SK-N-SH treated with all-trans-retinoic acid at 6 μM for 48 hours (cell line): ENCODE data around the gene MGLL.

Source experiments
- ATAC-seq: fragments of 200-7000 bp; cut with Tn5 transposase; 3 replicates; pipeline ENCODE4 v1.9.1; 2020; ENCODE audit warnings: mild to moderate bottlenecking, moderate library complexity
- ARNTL ChIP-seq: fragments of 450-650 bp; formaldehyde crosslinking; IDR thresholded peaks from 2 replicates; pipeline ENCODE4 v1.5.0; 2020; ENCODE audit warnings: low read depth, mild to moderate bottlenecking, moderate library complexity, borderline replicate concordance
- ESRRG ChIP-seq: fragments of 250-450 bp; sonication (Bioruptor Pico); IDR thresholded peaks from 2 replicates; pipeline ENCODE4 v1.6.1; 2021; ENCODE audit warnings: mild to moderate bottlenecking
- GLIS3 ChIP-seq: fragments of 250-450 bp; sonication (Bioruptor Pico); IDR thresholded peaks from 2 replicates; pipeline ENCODE4 v1.5.0; 2020; ENCODE audit warnings: mild to moderate bottlenecking, moderate library complexity
- ISL1 ChIP-seq: fragments of 250-450 bp; sonication (Bioruptor Pico); IDR thresholded peaks from 2 replicates; pipeline ENCODE4 v2.1.2; 2022; ENCODE audit warnings: mild to moderate bottlenecking, moderate library complexity
- OSR1 ChIP-seq: fragments of 250-450 bp; sonication (Bioruptor Pico); IDR thresholded peaks from 2 replicates; pipeline ENCODE4 v1.8.0; 2022; ENCODE audit warnings: moderate library complexity, mild to moderate bottlenecking, inconsistent platforms
- PPARA ChIP-seq: fragments of 250-450 bp; sonication (Bioruptor Pico); IDR thresholded peaks from 2 replicates; pipeline ENCODE4 v1.5.0; 2020; ENCODE audit warnings: mild to moderate bottlenecking, borderline replicate concordance
- RARB ChIP-seq: fragments of 250-450 bp; sonication (Bioruptor Pico); IDR thresholded peaks from 2 replicates; pipeline ENCODE4 v1.8.0; 2021; ENCODE audit warnings: mild to moderate bottlenecking, moderate library complexity
- SNAI2 ChIP-seq: fragments of 250-450 bp; sonication (Bioruptor Pico); IDR thresholded peaks from 2 replicates; pipeline ENCODE4 v1.5.0; 2020; ENCODE audit warnings: mild to moderate bottlenecking, moderate library complexity
- TCF4 ChIP-seq: fragments of 250-450 bp; sonication (Bioruptor Pico); IDR thresholded peaks from 2 replicates; pipeline ENCODE4 v1.8.0; 2021; ENCODE audit warnings: mild to moderate bottlenecking, moderate library complexity, borderline replicate concordance
- TOX ChIP-seq: fragments of 250-450 bp; sonication (Bioruptor Pico); IDR thresholded peaks from 2 replicates; pipeline ENCODE4 v1.8.0; 2021; ENCODE audit warnings: mild to moderate bottlenecking, moderate library complexity, borderline replicate concordance
- ZC3H10 ChIP-seq: fragments of 250-450 bp; sonication (Bioruptor Pico); IDR thresholded peaks from 2 replicates; pipeline ENCODE4 v1.5.1; 2021; ENCODE audit warnings: mild to moderate bottlenecking, moderate library complexity
- ZFP3 ChIP-seq: fragments of 250-450 bp; sonication (Bioruptor Pico); IDR thresholded peaks from 2 replicates; pipeline ENCODE4 v1.5.0; 2020; ENCODE audit warnings: mild to moderate bottlenecking, moderate library complexity
- ZNF565 ChIP-seq: fragments of 450-650 bp; formaldehyde crosslinking; conservative IDR thresholded peaks from 2 replicates; pipeline ENCODE4 v1.5.0; 2020; ENCODE audit warnings: low read depth, mild to moderate bottlenecking, moderate library complexity
- ZNF8 ChIP-seq: fragments of 450-650 bp; formaldehyde crosslinking; IDR thresholded peaks from 2 replicates; pipeline ENCODE4 v1.5.0; 2020; ENCODE audit warnings: mild to moderate bottlenecking, moderate library complexity
- TF ChIP-seq, protein P1 (sequence below): fragments of 250-450 bp; sonication (Bioruptor Pico); IDR thresholded peaks from 2 replicates; pipeline ENCODE4 v1.8.0; 2020; ENCODE audit warnings: mild to moderate bottlenecking, moderate library complexity, borderline replicate concordance
- TF ChIP-seq, protein P2 (sequence below): fragments of 250-450 bp; sonication (Bioruptor Pico); IDR thresholded peaks from 2 replicates; pipeline ENCODE4 v1.5.1; 2021; ENCODE audit warnings: mild to moderate bottlenecking, moderate library complexity
- TF ChIP-seq, protein P3 (sequence below): fragments of 250-450 bp; sonication (Bioruptor Pico); IDR thresholded peaks from 2 replicates; pipeline ENCODE4 v1.5.0; 2020; ENCODE audit warnings: mild to moderate bottlenecking, moderate library complexity
- TF ChIP-seq, protein P4 (sequence below): fragments of 250-450 bp; sonication (Bioruptor Pico); IDR thresholded peaks from 2 replicates; pipeline ENCODE4 v1.8.0; 2021; ENCODE audit warnings: low read depth, mild to moderate bottlenecking, moderate library complexity, borderline replicate concordance
- TF ChIP-seq, protein P5 (sequence below): fragments of 250-450 bp; sonication (Bioruptor Pico); IDR thresholded peaks from 2 replicates; pipeline ENCODE4 v1.5.1; 2020; ENCODE audit warnings: low read depth, mild to moderate bottlenecking, moderate library complexity

Gene MGLL

DNA sequence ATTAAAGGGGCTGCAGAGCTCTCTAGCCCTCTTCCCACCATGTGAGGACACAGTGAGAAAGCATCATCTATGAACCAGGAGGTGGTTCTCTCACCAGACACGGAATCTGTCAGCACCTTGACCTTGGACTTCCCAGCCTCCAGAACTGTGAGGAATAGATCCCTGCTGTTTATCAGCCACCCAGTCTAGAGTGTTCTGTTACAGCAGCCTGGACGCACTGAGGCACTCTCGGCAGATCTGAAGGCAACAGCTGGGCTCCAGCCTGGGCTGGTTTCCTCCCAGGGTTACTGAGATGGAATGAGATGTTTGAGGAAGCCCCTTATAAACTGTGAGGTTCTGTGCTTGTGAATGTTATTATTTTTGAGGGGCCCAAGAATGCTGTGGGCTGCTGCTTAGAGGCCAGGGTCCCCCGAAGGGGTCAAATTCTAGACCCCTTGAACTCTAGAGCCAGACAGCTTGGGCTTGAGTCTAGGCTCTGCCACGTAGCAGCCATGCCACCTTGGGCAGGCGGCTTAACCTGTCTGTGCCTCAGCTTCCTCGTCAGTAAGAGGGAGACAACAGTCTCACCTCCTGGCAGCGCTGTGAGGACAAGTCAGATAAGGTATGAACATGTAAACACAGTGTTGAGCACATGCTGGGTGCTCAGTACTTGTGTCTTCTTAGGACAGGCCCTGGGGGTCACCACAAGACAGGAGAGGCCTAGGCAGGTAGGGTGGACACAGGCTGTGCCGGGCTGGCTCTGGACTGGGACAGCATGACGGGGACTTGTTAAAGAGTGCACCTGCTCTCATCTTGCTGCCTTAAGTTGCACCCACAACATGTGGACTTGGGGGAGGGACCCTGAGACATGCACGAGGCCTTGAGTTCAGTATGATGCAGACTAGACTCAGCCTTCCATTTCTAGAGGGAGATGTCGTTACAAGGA is 49.2 kb downstream of the MGLL start:
- no peak for TF ChIP-seq ZNF8 (CRISPR knock-in tag)
- no peak for TF ChIP-seq OSR1 (CRISPR knock-in tag)
- no peak for TF ChIP-seq ZNF565 (CRISPR knock-in tag)
- no peak for TF ChIP-seq PPARA (CRISPR knock-in tag)
- TF ChIP-seq ISL1 (CRISPR knock-in tag) = no peak
- TF ChIP-seq, protein P1, sequence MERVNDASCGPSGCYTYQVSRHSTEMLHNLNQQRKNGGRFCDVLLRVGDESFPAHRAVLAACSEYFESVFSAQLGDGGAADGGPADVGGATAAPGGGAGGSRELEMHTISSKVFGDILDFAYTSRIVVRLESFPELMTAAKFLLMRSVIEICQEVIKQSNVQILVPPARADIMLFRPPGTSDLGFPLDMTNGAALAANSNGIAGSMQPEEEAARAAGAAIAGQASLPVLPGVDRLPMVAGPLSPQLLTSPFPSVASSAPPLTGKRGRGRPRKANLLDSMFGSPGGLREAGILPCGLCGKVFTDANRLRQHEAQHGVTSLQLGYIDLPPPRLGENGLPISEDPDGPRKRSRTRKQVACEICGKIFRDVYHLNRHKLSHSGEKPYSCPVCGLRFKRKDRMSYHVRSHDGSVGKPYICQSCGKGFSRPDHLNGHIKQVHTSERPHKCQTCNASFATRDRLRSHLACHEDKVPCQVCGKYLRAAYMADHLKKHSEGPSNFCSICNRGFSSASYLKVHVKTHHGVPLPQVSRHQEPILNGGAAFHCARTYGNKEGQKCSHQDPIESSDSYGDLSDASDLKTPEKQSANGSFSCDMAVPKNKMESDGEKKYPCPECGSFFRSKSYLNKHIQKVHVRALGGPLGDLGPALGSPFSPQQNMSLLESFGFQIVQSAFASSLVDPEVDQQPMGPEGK = no peak
- TF ChIP-seq TOX (CRISPR knock-in tag) = no peak
- no peak for TF ChIP-seq SNAI2
- TF ChIP-seq, protein P2, sequence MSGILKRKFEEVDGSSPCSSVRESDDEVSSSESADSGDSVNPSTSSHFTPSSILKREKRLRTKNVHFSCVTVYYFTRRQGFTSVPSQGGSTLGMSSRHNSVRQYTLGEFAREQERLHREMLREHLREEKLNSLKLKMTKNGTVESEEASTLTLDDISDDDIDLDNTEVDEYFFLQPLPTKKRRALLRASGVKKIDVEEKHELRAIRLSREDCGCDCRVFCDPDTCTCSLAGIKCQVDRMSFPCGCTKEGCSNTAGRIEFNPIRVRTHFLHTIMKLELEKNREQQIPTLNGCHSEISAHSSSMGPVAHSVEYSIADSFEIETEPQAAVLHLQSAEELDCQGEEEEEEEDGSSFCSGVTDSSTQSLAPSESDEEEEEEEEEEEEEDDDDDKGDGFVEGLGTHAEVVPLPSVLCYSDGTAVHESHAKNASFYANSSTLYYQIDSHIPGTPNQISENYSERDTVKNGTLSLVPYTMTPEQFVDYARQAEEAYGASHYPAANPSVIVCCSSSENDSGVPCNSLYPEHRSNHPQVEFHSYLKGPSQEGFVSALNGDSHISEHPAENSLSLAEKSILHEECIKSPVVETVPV (CRISPR knock-in tag) = no peak
- no peak for TF ChIP-seq ZFP3
- TF ChIP-seq GLIS3 (CRISPR knock-in tag) = no peak
- ATAC-seq = no peak

DNA sequence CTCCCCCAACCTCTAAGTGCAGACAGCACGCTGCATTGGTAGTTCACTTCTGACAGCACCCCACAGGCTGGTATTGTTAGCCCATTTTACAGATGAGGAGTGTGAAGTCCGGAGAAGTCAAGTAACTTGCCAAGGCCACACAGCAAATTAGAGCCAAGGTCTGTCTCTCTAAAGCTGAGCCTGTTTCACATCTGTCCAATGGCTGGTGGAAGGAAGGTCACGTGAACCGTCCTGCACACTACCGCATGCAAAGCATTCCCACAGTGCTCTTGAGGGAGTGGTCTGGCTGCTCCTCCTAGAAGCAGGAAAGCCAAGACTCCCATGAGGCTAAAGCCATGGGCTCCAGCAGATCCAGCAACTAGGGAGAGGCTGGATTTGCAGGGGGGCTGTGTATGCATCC is 50.0 kb downstream of the MGLL start:
- TF ChIP-seq TOX (CRISPR knock-in tag) = no peak
- TF ChIP-seq ISL1 (CRISPR knock-in tag) = no peak
- TF ChIP-seq SNAI2 = no peak
- no peak for TF ChIP-seq ESRRG (CRISPR knock-in tag)
- TF ChIP-seq, protein P2 (CRISPR knock-in tag) = no peak
- TF ChIP-seq ARNTL = no peak
- no peak for TF ChIP-seq ZNF565 (CRISPR knock-in tag)
- TF ChIP-seq ZC3H10 = no peak
- no peak for TF ChIP-seq TCF4 (CRISPR knock-in tag)
- TF ChIP-seq, protein P3, sequence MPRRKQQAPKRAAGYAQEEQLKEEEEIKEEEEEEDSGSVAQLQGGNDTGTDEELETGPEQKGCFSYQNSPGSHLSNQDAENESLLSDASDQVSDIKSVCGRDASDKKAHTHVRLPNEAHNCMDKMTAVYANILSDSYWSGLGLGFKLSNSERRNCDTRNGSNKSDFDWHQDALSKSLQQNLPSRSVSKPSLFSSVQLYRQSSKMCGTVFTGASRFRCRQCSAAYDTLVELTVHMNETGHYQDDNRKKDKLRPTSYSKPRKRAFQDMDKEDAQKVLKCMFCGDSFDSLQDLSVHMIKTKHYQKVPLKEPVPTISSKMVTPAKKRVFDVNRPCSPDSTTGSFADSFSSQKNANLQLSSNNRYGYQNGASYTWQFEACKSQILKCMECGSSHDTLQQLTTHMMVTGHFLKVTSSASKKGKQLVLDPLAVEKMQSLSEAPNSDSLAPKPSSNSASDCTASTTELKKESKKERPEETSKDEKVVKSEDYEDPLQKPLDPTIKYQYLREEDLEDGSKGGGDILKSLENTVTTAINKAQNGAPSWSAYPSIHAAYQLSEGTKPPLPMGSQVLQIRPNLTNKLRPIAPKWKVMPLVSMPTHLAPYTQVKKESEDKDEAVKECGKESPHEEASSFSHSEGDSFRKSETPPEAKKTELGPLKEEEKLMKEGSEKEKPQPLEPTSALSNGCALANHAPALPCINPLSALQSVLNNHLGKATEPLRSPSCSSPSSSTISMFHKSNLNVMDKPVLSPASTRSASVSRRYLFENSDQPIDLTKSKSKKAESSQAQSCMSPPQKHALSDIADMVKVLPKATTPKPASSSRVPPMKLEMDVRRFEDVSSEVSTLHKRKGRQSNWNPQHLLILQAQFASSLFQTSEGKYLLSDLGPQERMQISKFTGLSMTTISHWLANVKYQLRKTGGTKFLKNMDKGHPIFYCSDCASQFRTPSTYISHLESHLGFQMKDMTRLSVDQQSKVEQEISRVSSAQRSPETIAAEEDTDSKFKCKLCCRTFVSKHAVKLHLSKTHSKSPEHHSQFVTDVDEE (CRISPR knock-in tag) = no peak
- TF ChIP-seq, protein P1 = no peak
- TF ChIP-seq, all 23 proteins: peak for 0
- no peak for ATAC-seq

DNA sequence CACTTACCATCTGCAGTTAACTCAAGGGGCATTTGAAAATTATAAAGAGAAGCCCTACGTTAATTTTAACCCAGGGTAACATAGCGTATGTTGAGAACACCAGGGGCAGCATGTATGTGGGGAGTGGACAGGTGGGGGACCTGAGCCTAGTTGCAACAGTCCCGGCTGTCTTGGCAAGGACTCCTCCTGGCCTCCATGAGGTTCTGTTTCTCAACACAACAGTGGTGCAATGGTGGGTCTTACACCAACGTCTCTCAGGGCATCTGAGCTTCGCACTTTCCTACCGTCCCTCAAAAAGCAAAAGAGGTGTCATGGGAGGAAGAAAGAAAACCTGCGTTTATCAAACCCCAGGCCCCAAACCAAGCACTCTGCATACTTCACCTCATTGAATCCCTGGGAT is 50.6 kb downstream of the MGLL start:
- no peak for ATAC-seq
- TF ChIP-seq ESRRG (CRISPR knock-in tag) (no peak), TOX (CRISPR knock-in tag) (no peak), RARB (no peak)
- TF ChIP-seq, protein P4, sequence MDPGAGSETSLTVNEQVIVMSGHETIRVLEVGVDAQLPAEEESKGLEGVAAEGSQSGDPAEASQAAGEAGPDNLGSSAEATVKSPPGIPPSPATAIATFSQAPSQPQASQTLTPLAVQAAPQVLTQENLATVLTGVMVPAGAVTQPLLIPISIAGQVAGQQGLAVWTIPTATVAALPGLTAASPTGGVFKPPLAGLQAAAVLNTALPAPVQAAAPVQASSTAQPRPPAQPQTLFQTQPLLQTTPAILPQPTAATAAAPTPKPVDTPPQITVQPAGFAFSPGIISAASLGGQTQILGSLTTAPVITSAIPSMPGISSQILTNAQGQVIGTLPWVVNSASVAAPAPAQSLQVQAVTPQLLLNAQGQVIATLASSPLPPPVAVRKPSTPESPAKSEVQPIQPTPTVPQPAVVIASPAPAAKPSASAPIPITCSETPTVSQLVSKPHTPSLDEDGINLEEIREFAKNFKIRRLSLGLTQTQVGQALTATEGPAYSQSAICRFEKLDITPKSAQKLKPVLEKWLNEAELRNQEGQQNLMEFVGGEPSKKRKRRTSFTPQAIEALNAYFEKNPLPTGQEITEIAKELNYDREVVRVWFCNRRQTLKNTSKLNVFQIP (CRISPR knock-in tag) = no peak
- TF ChIP-seq, protein P1 = no peak
- TF ChIP-seq, protein P5, sequence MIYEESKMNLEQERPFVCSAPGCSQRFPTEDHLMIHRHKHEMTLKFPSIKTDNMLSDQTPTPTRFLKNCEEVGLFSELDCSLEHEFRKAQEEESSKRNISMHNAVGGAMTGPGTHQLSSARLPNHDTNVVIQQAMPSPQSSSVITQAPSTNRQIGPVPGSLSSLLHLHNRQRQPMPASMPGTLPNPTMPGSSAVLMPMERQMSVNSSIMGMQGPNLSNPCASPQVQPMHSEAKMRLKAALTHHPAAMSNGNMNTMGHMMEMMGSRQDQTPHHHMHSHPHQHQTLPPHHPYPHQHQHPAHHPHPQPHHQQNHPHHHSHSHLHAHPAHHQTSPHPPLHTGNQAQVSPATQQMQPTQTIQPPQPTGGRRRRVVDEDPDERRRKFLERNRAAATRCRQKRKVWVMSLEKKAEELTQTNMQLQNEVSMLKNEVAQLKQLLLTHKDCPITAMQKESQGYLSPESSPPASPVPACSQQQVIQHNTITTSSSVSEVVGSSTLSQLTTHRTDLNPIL = no peak
